Spleen (tissue), 7 donors: ENCODE data around the gene TNN.

Experiments used
- POLR2A ChIP-seq, 3 donors: fragments of 450-650 bp; IDR thresholded peaks; one replicate each; pipeline ENCODE4 v1.5.1; 2017; ENCODE audit warnings: antibody characterized with exemption in 3 of 3, mild to moderate bottlenecking in 1 of 3
- POLR2AphosphoS5 ChIP-seq, 3 donors: sonication (generic); formaldehyde crosslinking; IDR thresholded peaks; one replicate each; pipeline ENCODE4 v1.5.1; 2017; ENCODE audit warnings: antibody characterized with exemption in 3 of 3
- TF ChIP-seq, protein P1 (sequence below), 11 experiments: fragments of 200-600 bp in 7 of 11; fragments of 450-650 bp in 4 of 11; sonication (generic) in 4 of 11; IDR thresholded peaks in 8 of 11; conservative IDR thresholded peaks in 3 of 11; 1 replicate in 7 of 11; 2 replicates in 4 of 11; pipeline versions ENCODE4 v1.4.0 to v1.8.0; 2016 to 2021; ENCODE audit warnings: antibody characterized with exemption in 11 of 11, inconsistent platforms in 4 of 11, mild to moderate bottlenecking in 1 of 11
- donor health status: DM: no; HTN: no; CAD: no; lungs with moderate emphysema.
- donor health status: DM: no; HTN: no; CAD: no.
- donor health status: DM: no; HTN: no; CAD: no.

- TF ChIP-seq, protein P1, sequence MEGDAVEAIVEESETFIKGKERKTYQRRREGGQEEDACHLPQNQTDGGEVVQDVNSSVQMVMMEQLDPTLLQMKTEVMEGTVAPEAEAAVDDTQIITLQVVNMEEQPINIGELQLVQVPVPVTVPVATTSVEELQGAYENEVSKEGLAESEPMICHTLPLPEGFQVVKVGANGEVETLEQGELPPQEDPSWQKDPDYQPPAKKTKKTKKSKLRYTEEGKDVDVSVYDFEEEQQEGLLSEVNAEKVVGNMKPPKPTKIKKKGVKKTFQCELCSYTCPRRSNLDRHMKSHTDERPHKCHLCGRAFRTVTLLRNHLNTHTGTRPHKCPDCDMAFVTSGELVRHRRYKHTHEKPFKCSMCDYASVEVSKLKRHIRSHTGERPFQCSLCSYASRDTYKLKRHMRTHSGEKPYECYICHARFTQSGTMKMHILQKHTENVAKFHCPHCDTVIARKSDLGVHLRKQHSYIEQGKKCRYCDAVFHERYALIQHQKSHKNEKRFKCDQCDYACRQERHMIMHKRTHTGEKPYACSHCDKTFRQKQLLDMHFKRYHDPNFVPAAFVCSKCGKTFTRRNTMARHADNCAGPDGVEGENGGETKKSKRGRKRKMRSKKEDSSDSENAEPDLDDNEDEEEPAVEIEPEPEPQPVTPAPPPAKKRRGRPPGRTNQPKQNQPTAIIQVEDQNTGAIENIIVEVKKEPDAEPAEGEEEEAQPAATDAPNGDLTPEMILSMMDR (IDR thresholded peaks at IDR 0.05 in 8 of 11, conservative IDR thresholded peaks at IDR 0.05 in 3 of 11): no peak
- TF ChIP-seq POLR2A (IDR thresholded peaks at IDR 0.05): no peak
- TF ChIP-seq POLR2AphosphoS5 (IDR thresholded peaks at IDR 0.05): no peak
These were observed 20.9 kb downstream of the TNN start for GRCh38 chr1:175088525-175088951.
